ENCODE measurements around the gene RARA.
"Not testable (repeated sequence)": the region's sequence is repeated elsewhere in the genome, so short reads cannot be mapped to it uniquely, and the experiment has no call there.

The RARA gene

DNA sequence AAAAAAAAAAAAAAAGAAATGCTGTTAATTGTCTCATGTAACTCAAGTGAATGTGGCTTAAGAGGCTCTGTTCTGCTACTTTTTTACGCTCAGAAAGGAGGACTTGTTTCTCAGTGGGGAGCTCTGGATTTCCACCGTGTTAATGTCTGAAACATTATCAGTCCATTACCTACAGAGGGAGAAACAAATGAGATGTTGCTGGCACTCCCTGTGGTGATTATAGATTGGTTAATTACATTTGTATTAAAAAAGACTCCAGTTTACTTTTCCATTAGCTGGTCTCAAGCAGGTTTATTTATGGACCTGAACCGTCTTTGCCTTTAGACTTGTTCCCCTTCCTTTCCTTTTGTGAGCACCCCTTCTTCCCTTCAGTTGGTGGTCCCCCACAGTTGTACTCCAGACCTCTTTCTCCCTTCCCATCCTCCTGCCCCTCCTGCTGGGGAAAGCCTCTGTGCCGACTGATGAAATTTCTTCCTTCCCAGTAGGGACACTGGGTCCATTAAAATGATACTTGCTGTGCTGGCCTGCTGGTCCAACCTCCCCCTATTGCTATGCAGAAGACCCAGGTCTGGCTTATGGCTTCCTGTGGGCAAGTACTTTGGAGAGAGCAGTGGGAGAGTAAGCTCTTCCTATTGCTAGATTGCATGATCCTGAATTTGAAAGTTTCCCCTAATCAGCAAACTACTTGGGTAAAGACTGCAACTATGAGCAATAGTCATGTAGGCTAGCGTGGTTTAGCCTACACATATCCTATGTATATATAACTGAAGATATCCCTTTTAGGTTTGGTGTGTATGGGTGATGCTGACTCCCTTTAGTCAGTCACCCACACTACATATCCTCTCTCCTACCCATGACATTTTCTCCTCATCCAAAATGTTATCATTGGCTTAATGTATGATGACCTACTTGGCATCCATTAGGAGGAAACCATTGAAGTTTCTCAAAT is 13.2 kb upstream of the RARA start:
- Histone ChIP-seq H3K9ac (ENCODE audit: low read length in 5 of 5) (no peak overlapping the region), H3K27me3 (ENCODE audit: control insufficient read depth in 5 of 5, insufficient read depth in 4 of 5, low read length in 5 of 5) (no peaks in the 10 kb centered on the region), H3K4me1 (ENCODE audit: control insufficient read depth in 5 of 5, insufficient read depth in 5 of 5, low read length in 5 of 5) (peaks cover 2 to 33% (median 32%) of the 10 kb centered on the region in 5 donors), H3K27ac (ENCODE audit: low read depth, low read length) (peak overlapping the region; percentile 57), H3K36me3 (ENCODE audit: control insufficient read depth in 5 of 5, insufficient read depth in 5 of 5, low read length in 5 of 5) (no peaks in the 10 kb centered on the region), H3K4me3 (ENCODE audit: low read depth in 1 of 5, low read length in 5 of 5) (no peak overlapping the region), H3K9me3 (ENCODE audit: control insufficient read depth in 5 of 5, low read length in 5 of 5) (no peaks in the 10 kb centered on the region)

DNA sequence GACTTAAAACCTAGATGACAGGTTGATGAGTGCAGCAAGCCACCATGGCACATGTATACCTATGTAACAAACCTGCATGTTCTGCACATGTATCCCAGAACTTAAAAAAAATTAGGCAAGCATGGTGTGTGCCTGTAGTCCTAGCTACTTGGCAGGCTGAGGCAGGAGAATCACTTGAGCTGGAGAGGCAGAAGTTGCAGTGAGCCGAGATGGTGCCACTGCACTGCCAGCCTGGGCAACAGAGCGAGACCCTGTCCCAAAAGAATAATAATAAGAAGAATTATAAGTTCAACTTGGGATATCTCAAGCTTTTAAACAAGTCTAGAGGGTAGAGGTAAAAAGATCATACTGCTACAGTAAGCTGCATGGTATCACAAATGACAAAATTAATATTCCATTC is 11.5 kb upstream of the RARA start:
- H3K27me3 ChIP-seq (ENCODE audit: control insufficient read depth in 5 of 5, insufficient read depth in 4 of 5, low read length in 5 of 5) = no peaks in the 10 kb centered on the region
- peak overlapping the region; percentile 57 for H3K27ac ChIP-seq (ENCODE audit: low read depth, low read length)
- no peaks in the 10 kb centered on the region for H3K36me3 ChIP-seq (ENCODE audit: control insufficient read depth in 5 of 5, insufficient read depth in 5 of 5, low read length in 5 of 5)
- no peaks in the 10 kb centered on the region for H3K9me3 ChIP-seq (ENCODE audit: control insufficient read depth in 5 of 5, low read length in 5 of 5)
- H3K4me1 ChIP-seq (ENCODE audit: control insufficient read depth in 5 of 5, insufficient read depth in 5 of 5, low read length in 5 of 5) = peaks cover 2 to 33% (median 32%) of the 10 kb centered on the region in 5 donors
- no peak overlapping the region for H3K9ac ChIP-seq (ENCODE audit: low read length in 5 of 5)
- no peak overlapping the region for H3K4me3 ChIP-seq (ENCODE audit: low read depth in 1 of 5, low read length in 5 of 5)

DNA sequence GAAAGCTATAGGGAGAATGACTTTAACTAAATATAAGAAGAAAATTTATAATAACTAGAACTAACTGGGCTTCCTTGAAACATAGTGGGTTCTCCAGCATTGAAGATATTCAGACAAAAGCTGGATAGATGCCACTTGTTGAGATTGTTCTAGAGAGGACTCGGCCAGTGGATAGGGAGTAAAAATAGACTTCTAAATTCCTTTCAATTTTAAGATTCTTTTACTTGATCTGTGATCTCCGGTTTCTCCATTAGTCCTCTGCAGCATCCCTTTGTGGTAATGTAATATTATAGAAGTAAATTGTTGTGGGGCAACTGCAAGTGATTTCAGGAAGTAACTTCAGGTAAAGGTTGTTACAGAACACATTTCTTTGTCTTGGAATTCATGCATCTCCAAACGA is 10.3 kb upstream of the RARA start:
- Histone ChIP-seq H3K9ac (ENCODE audit: low read length in 5 of 5) (no peak overlapping the region), H3K4me1 (ENCODE audit: control insufficient read depth in 5 of 5, insufficient read depth in 5 of 5, low read length in 5 of 5) (peaks cover 8 to 31% (median 29%) of the 10 kb centered on the region in 5 donors), H3K4me3 (ENCODE audit: low read depth in 1 of 5, low read length in 5 of 5) (no peak overlapping the region), H3K27me3 (ENCODE audit: control insufficient read depth in 5 of 5, insufficient read depth in 4 of 5, low read length in 5 of 5) (no peaks in the 10 kb centered on the region), H3K36me3 (ENCODE audit: control insufficient read depth in 5 of 5, insufficient read depth in 5 of 5, low read length in 5 of 5) (no peaks in the 10 kb centered on the region), H3K27ac (ENCODE audit: low read depth, low read length) (peak overlapping the region; percentile 57), H3K9me3 (ENCODE audit: control insufficient read depth in 5 of 5, low read length in 5 of 5) (no peaks in the 10 kb centered on the region)

DNA sequence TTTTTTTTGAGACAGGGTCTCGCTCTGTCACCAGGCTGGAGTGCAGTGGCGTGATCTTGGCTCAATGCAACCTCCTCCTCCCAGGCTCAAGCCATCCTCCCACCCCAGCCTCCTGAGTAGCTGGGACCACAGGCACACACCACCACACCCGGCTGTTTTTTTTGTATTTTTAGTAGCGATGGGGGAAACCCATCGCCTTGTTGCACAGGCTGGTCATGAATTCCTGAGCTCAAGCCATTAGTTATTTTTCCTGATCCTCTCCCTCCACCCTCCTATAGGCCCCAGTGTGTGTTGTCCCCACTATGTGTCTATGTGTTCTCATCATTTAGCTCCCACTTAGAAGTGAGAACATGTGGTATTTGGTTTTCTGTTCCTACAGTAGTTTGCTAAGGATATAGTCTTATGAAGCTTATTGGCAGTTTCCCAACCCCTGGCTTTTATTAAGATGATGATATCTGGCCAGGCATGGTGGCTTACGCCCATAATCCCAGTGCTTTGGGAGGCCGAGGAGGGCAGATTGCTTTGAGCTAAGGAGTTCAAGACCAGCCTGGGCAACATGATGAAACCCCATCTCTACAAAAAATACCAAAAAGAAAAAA is 9.7 kb upstream of the RARA start:
- H3K4me1 ChIP-seq (ENCODE audit: control insufficient read depth in 5 of 5, insufficient read depth in 5 of 5, low read length in 5 of 5) = peaks cover 8 to 32% (median 30%) of the 10 kb centered on the region in 5 donors
- H3K27ac ChIP-seq (ENCODE audit: low read depth, low read length) = not testable (repeated sequence)

DNA sequence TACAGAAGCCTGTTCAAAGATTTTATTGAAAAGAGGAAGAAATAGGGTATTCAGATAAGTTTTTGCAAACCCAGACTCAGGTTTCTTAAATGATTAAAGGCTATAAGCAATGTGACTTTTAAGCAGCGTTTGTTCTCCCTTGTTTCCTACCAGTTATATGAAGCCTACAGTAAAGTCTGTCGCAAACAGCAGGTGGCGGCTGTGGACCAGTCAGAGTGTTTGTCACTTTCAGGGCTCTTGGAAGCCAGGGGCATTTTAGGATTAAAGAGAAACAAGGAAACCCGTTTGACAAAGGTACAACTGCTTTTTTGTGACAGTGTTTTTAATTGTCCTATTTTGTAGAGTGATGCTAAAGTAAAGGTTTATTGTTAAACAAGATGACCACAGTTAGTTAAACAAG is 7.7 kb upstream of the RARA start:
- H3K27ac ChIP-seq (ENCODE audit: low read depth, low read length) = no peak overlapping the region
- no peak overlapping the region for H3K4me3 ChIP-seq (ENCODE audit: low read depth in 1 of 5, low read length in 5 of 5)
- no peak overlapping the region for H3K9ac ChIP-seq (ENCODE audit: low read length in 5 of 5)
- H3K9me3 ChIP-seq (ENCODE audit: control insufficient read depth in 5 of 5, low read length in 5 of 5) = no peaks in the 10 kb centered on the region
- peaks cover 10 to 36% (median 30%) of the 10 kb centered on the region in 5 donors for H3K4me1 ChIP-seq (ENCODE audit: control insufficient read depth in 5 of 5, insufficient read depth in 5 of 5, low read length in 5 of 5)
- H3K36me3 ChIP-seq (ENCODE audit: control insufficient read depth in 5 of 5, insufficient read depth in 5 of 5, low read length in 5 of 5) = no peaks in the 10 kb centered on the region
- H3K27me3 ChIP-seq (ENCODE audit: control insufficient read depth in 5 of 5, insufficient read depth in 4 of 5, low read length in 5 of 5) = no peaks in the 10 kb centered on the region

More for the DNA sequence above, 9.7 kb upstream of the RARA start:
- not testable (repeated sequence) for H3K4me3 ChIP-seq (ENCODE audit: low read depth in 1 of 5, low read length in 5 of 5); H3K27me3 ChIP-seq (ENCODE audit: control insufficient read depth in 5 of 5, insufficient read depth in 4 of 5, low read length in 5 of 5); H3K9ac ChIP-seq (ENCODE audit: low read length in 5 of 5); H3K36me3 ChIP-seq (ENCODE audit: control insufficient read depth in 5 of 5, insufficient read depth in 5 of 5, low read length in 5 of 5); H3K9me3 ChIP-seq (ENCODE audit: control insufficient read depth in 5 of 5, low read length in 5 of 5)

DNA sequence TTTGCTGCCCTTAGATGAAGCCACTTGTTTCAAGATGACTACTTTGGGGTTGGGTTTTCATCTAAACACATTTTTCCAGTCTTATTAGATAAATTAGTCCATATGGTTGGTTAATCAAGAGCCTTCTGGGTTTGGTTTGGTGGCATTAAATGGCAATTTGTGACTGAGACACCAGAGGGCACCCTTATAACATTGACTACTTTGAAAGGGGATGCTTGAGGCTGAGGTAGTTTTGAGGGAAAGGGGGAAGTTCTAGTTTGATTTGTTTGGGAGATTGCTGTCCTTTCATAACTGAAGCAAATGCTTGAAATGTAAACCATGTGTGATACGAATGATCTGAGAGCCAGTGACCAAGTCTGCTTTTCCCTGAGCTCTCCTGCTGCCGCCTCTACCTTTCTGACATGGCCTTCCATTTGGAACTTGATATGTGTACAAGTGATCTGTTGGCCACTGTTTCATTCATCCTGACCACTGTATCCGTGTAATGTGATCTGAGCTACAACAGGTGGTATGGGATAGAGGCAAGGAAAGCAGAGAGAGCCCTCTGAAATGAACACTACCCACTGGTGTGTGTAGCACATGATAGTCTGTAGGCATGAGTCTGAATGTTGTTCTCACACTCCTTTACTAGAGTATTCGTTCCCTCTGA is 5.8 kb upstream of the RARA start:
- H3K4me1 ChIP-seq (ENCODE audit: control insufficient read depth in 5 of 5, insufficient read depth in 5 of 5, low read length in 5 of 5) = peaks cover 18 to 46% (median 44%) of the 10 kb centered on the region in 5 donors
- H3K4me3 ChIP-seq (ENCODE audit: low read depth in 1 of 5, low read length in 5 of 5) = no peak overlapping the region
- peak overlapping the region; percentile 31 for H3K27ac ChIP-seq (ENCODE audit: low read depth, low read length)
- no peaks in the 10 kb centered on the region for H3K9me3 ChIP-seq (ENCODE audit: control insufficient read depth in 5 of 5, low read length in 5 of 5)
- H3K9ac ChIP-seq (ENCODE audit: low read length in 5 of 5) = no peak overlapping the region
- H3K36me3 ChIP-seq (ENCODE audit: control insufficient read depth in 5 of 5, insufficient read depth in 5 of 5, low read length in 5 of 5) = no peaks in the 10 kb centered on the region
- no peaks in the 10 kb centered on the region for H3K27me3 ChIP-seq (ENCODE audit: control insufficient read depth in 5 of 5, insufficient read depth in 4 of 5, low read length in 5 of 5)

DNA sequence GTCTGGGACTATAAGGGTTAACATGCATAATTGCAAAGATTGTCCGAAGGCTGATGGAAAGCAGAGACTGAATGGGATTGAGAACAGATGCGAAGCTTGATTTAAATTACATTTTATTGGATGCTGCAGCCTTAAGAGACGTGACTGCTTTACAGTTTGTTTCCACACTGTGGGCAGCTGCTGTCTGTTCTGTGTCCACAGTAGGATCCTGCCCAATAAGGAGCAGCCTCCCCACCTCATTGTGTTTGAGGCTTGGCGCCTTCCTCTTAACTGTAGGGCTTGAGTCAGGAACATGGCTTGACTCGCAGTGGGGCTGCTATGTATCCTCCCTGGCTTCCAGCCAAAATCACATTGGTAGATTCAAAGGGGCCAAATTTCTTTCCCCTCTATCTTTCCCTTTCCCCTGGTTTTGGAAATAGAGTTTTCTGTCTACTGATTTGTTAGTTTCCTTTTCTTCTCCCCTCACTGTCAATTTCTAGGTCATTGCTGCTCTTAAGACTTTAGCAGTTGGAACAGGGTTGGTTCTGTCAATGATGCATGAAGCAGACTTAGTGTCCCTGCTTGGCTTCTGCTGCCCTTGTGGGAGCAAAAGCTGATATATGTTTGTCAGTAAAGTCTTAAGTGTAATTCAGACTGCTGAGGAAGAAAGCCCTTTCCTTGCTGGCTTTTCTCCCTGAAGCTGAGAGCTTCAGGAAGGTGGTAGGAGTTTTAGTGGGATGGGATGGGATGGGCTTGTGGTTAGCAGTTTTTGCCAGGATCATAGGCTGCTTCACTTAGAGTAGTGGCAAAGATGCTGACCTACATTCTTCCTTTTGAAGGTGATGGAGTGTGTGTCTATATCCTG is 5.0 kb upstream of the RARA start:
- Histone ChIP-seq H3K9me3 (ENCODE audit: control insufficient read depth in 5 of 5, low read length in 5 of 5) (no peaks in the 10 kb centered on the region), H3K27me3 (ENCODE audit: control insufficient read depth in 5 of 5, insufficient read depth in 4 of 5, low read length in 5 of 5) (no peaks in the 10 kb centered on the region), H3K36me3 (ENCODE audit: control insufficient read depth in 5 of 5, insufficient read depth in 5 of 5, low read length in 5 of 5) (no peaks in the 10 kb centered on the region), H3K9ac (ENCODE audit: low read length in 5 of 5) (peak overlapping the region in 1 of 5 donors; percentile 10), H3K4me3 (ENCODE audit: low read depth in 1 of 5, low read length in 5 of 5) (no peak overlapping the region), H3K27ac (ENCODE audit: low read depth, low read length) (peak overlapping the region; percentile 31), H3K4me1 (ENCODE audit: control insufficient read depth in 5 of 5, insufficient read depth in 5 of 5, low read length in 5 of 5) (peaks cover 25 to 49% (median 47%) of the 10 kb centered on the region in 5 donors)

DNA sequence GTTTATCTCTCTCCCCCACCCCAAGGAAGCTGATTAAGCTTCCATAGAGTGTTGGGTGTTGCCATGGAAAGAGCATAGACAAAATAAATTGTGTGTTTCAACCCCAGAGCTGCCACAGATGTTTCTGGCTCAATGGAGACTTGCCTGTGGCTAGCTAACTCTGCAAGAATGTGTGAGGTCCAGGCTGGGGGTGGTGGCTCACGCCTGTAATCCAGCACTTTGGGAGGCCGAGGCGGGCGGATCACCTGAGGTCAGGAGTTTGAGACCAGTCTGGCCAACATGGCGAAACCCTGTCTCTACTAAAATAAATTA is 4.5 kb upstream of the RARA start:
- H3K27me3 ChIP-seq (ENCODE audit: control insufficient read depth in 5 of 5, insufficient read depth in 4 of 5, low read length in 5 of 5); H3K36me3 ChIP-seq (ENCODE audit: control insufficient read depth in 5 of 5, insufficient read depth in 5 of 5, low read length in 5 of 5); H3K4me3 ChIP-seq (ENCODE audit: low read depth in 1 of 5, low read length in 5 of 5); H3K9me3 ChIP-seq (ENCODE audit: control insufficient read depth in 5 of 5, low read length in 5 of 5); H3K9ac ChIP-seq (ENCODE audit: low read length in 5 of 5): not testable (repeated sequence)
- Histone ChIP-seq H3K4me1 (ENCODE audit: control insufficient read depth in 5 of 5, insufficient read depth in 5 of 5, low read length in 5 of 5) (peaks cover 27 to 53% (median 51%) of the 10 kb centered on the region in 5 donors), H3K27ac (ENCODE audit: low read depth, low read length) (peak overlapping the region; percentile 21)

DNA sequence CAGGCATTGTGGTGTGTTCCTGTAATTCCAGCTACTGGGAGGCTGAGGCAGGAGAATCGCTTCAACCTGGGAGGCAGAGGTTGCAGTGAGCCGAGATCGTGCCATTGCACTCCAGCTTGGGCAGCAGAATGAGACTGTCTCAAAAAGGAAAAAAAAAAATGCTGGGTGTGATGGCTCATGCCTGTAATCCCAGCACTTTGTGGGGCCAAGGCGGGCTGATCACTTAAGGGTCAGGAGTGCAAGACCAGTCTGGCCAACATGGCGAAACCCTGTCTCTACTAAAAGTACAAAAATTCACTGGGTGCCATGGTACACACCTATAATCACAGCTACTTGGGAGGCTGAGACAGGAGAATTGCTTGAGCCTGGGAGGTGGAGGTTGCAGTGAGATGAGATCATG is 4.1 kb upstream of the RARA start:
- H3K27ac ChIP-seq (ENCODE audit: low read depth, low read length) = not testable (repeated sequence)

More for the DNA sequence above, 4.1 kb upstream of the RARA start:
- H3K4me3 ChIP-seq (ENCODE audit: low read depth in 1 of 5, low read length in 5 of 5); H3K9ac ChIP-seq (ENCODE audit: low read length in 5 of 5); H3K27me3 ChIP-seq (ENCODE audit: control insufficient read depth in 5 of 5, insufficient read depth in 4 of 5, low read length in 5 of 5); H3K36me3 ChIP-seq (ENCODE audit: control insufficient read depth in 5 of 5, insufficient read depth in 5 of 5, low read length in 5 of 5); H3K9me3 ChIP-seq (ENCODE audit: control insufficient read depth in 5 of 5, low read length in 5 of 5): not testable (repeated sequence)
- H3K4me1 ChIP-seq (ENCODE audit: control insufficient read depth in 5 of 5, insufficient read depth in 5 of 5, low read length in 5 of 5) = peaks cover 29 to 56% (median 54%) of the 10 kb centered on the region in 5 donors
